ENCODE results near the gene UBE2J2. TPM values are rescaled to one million over a fixed set of nuclear protein-coding genes. Genes with fewer than 3 reads are reported as not detected.

UBE2J2 gene
- total and polyA plus RNA-seq, 9 donors, result 29.6 to 48.3 (median 41.3) TPM

- DNase-seq, result no peak
- peaks cover 34% of the 10 kb centered on the region for H3K4me1 ChIP-seq (ENCODE audit: control insufficient read depth, insufficient read depth, low read length)
- WGBS (ENCODE audit: insufficient coverage), result 55% methylated on average over 6 of the region's 7 CpGs
- H3K36me3 ChIP-seq (ENCODE audit: control insufficient read depth, insufficient read depth, low read length), result peaks cover 35% of the 10 kb centered on the region
- no peak overlapping the region for H3K4me3 ChIP-seq (ENCODE audit: low read length)
- H3K9me3 ChIP-seq (replicated peaks; ENCODE audit: control insufficient read depth, low read depth, low read length), result no peaks in the 10 kb centered on the region
- no peaks in the 10 kb centered on the region for H3K27me3 ChIP-seq (ENCODE audit: control insufficient read depth, insufficient read depth, low read length)
- H3K27ac ChIP-seq (ENCODE audit: low read length), result no peak overlapping the region
Measured at GRCh38 chr1:1270813-1271212, 2.8 kb downstream of the UBE2J2 start.

- Histone ChIP-seq H3K4me1 (ENCODE audit: control insufficient read depth, insufficient read depth, low read length) (peaks cover 24% of the 10 kb centered on the region), H3K4me3 (ENCODE audit: low read length) (no peak overlapping the region), H3K36me3 (ENCODE audit: control insufficient read depth, insufficient read depth, low read length) (peaks cover 56% of the 10 kb centered on the region), H3K9me3 (replicated peaks; ENCODE audit: control insufficient read depth, low read depth, low read length) (no peaks in the 10 kb centered on the region), H3K27ac (ENCODE audit: low read length) (no peak overlapping the region), H3K27me3 (ENCODE audit: control insufficient read depth, insufficient read depth, low read length) (no peaks in the 10 kb centered on the region)
- no peak for DNase-seq
- WGBS (ENCODE audit: insufficient coverage), result 94% methylated on average over 8 of the region's 13 CpGs
Measured at GRCh38 chr1:1268284-1268682, 5.4 kb downstream of the UBE2J2 start.

- WGBS (ENCODE audit: insufficient coverage), result 92% methylated on average over 39 of the region's 39 CpGs
- Histone ChIP-seq H3K4me3 (ENCODE audit: low read length) (no peak overlapping the region), H3K4me1 (ENCODE audit: control insufficient read depth, insufficient read depth, low read length) (peaks cover 20% of the 10 kb centered on the region), H3K9me3 (replicated peaks; ENCODE audit: control insufficient read depth, low read depth, low read length) (no peaks in the 10 kb centered on the region), H3K27ac (ENCODE audit: low read length) (no peak overlapping the region), H3K36me3 (ENCODE audit: control insufficient read depth, insufficient read depth, low read length) (peaks cover 62% of the 10 kb centered on the region), H3K27me3 (ENCODE audit: control insufficient read depth, insufficient read depth, low read length) (no peaks in the 10 kb centered on the region)
- DNase-seq, result no peak
Measured at GRCh38 chr1:1267488-1268283, 6.0 kb downstream of the UBE2J2 start.

DNA sequence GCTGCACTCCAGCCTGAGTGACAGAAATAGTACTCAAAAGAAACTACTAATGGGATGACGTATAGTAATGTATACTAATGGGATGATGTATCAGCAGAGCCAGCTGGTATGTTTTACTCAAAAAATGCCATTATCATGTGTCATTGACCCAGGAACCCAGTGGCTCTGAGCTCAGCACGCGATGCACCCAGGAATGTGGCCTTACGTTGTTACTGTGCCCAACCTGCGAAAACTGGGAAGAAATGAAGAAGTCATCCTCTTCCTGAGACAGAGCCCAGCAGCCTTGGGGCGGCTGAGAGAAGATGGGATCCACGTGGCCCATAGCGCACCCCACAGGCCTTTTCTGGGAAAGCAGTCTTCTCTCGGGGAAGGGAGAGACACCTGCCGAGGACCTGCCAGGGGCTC, 8.8 kb downstream of the UBE2J2 start:
- no peaks in the 10 kb centered on the region for H3K27me3 ChIP-seq (ENCODE audit: control insufficient read depth, insufficient read depth, low read length)
- no peak for DNase-seq
- H3K4me3 ChIP-seq (ENCODE audit: low read length), result no peak overlapping the region
- no peaks in the 10 kb centered on the region for H3K9me3 ChIP-seq (replicated peaks; ENCODE audit: control insufficient read depth, low read depth, low read length)
- 69% methylated on average over 4 of the region's 10 CpGs for WGBS (ENCODE audit: insufficient coverage)
- no peak overlapping the region for H3K27ac ChIP-seq (ENCODE audit: low read length)
- peaks cover 69% of the 10 kb centered on the region for H3K36me3 ChIP-seq (ENCODE audit: control insufficient read depth, insufficient read depth, low read length)
- no peaks in the 10 kb centered on the region for H3K4me1 ChIP-seq (ENCODE audit: control insufficient read depth, insufficient read depth, low read length)

DNA sequence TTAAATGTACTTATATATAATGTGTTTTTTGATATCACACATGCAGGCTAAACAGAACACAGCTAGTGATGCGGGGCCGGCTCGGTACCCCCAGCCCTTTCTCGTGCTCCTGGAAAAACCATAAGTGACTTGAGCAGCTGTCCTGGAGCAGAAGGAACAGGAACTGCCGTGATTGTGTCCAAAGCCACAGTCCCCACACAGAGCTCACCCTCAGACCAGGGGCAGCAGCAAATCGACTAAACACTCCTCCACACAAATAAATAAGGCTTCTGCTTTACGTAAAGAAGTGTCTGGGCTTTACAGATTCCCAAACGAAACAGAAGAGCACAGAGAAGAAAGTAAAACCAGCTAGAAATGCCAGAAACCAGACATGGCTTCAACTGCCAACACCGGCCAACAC, 9.6 kb downstream of the UBE2J2 start:
- H3K4me3 ChIP-seq (ENCODE audit: low read length), result no peak overlapping the region
- H3K27ac ChIP-seq (ENCODE audit: low read length), result no peak overlapping the region
- H3K4me1 ChIP-seq (ENCODE audit: control insufficient read depth, insufficient read depth, low read length), result no peaks in the 10 kb centered on the region
- no peaks in the 10 kb centered on the region for H3K9me3 ChIP-seq (replicated peaks; ENCODE audit: control insufficient read depth, low read depth, low read length)
- no peak for DNase-seq
- peaks cover 76% of the 10 kb centered on the region for H3K36me3 ChIP-seq (ENCODE audit: control insufficient read depth, insufficient read depth, low read length)
- H3K27me3 ChIP-seq (ENCODE audit: control insufficient read depth, insufficient read depth, low read length), result no peaks in the 10 kb centered on the region
- WGBS (ENCODE audit: insufficient coverage), result 77% methylated on average over 5 of the region's 9 CpGs

DNA sequence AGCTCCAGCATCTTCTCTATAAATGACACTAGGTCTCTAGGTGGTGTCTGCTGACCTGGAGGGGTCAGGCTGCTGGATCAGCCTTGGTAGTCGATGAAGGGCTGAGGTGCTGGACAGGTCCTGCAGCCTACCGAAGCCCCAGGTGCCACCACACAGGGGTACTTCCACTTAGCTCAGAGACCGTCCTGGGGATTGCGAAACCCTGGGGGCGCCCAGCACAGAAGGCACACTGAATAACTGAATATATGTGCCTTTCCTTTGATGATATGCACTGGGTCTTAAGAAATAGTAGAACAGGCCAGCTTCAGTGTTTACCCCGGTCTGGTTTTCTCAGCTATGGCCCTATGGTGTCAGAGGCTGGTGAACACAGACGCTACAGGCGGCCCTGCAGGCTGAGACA, 10.9 kb downstream of the UBE2J2 start:
- WGBS (ENCODE audit: insufficient coverage), result 90% methylated on average over 5 of the region's 8 CpGs
- H3K4me3 ChIP-seq (ENCODE audit: low read length), result no peak overlapping the region
- H3K27me3 ChIP-seq (ENCODE audit: control insufficient read depth, insufficient read depth, low read length), result no peaks in the 10 kb centered on the region
- no peaks in the 10 kb centered on the region for H3K4me1 ChIP-seq (ENCODE audit: control insufficient read depth, insufficient read depth, low read length)
- H3K9me3 ChIP-seq (replicated peaks; ENCODE audit: control insufficient read depth, low read depth, low read length), result no peaks in the 10 kb centered on the region
- no peak for DNase-seq
- H3K36me3 ChIP-seq (ENCODE audit: control insufficient read depth, insufficient read depth, low read length), result peaks cover 72% of the 10 kb centered on the region
- no peak overlapping the region for H3K27ac ChIP-seq (ENCODE audit: low read length)

- Histone ChIP-seq H3K9me3 (replicated peaks; ENCODE audit: control insufficient read depth, low read depth, low read length) (no peaks in the 10 kb centered on the region), H3K27ac (ENCODE audit: low read length) (no peak overlapping the region), H3K36me3 (ENCODE audit: control insufficient read depth, insufficient read depth, low read length) (peaks cover 70% of the 10 kb centered on the region), H3K4me1 (ENCODE audit: control insufficient read depth, insufficient read depth, low read length) (no peaks in the 10 kb centered on the region), H3K27me3 (ENCODE audit: control insufficient read depth, insufficient read depth, low read length) (no peaks in the 10 kb centered on the region), H3K4me3 (ENCODE audit: low read length) (no peak overlapping the region)
- no peak for DNase-seq
- WGBS (ENCODE audit: insufficient coverage), result 99% methylated on average over 17 of the region's 17 CpGs
Measured at GRCh38 chr1:1262071-1262470, 11.6 kb downstream of the UBE2J2 start.

DNA sequence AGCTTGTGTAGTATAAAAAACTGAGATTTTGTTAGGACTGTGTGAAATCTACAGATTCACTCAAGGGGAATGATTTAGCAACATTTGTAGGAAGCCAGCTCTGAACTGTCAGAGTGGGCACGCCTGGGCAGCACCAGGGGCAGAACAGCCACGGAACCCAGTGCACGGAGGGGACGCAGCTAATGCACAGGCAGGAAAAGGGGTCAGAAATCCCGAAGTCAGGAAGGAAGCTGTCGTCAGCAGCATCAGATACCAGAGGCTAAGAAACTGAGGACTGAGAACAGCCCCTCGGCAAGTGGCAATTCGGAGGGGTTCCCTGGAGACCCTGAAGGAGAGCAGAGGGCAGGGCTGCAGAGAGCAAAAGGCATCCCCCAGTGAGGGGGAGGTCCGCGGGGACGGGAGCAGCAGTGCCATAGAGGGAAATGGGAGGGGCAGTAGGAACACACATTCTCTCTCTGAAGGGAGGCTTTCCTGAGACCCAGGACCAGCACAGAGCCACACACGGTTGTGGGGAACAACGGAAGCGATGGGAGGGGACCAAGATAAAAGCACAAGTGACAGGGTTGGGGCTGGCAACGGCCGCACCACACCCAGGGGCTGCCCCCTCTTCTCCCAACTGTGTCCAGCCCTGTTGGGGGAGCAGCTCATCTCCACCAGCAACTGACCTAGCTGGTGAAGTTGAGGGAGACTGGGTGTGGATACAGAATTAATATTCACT, 12.7 kb downstream of the UBE2J2 start:
- no peaks in the 10 kb centered on the region for H3K27me3 ChIP-seq (ENCODE audit: control insufficient read depth, insufficient read depth, low read length)
- no peaks in the 10 kb centered on the region for H3K9me3 ChIP-seq (replicated peaks; ENCODE audit: control insufficient read depth, low read depth, low read length)
- no peak for DNase-seq
- peaks cover 76% of the 10 kb centered on the region for H3K36me3 ChIP-seq (ENCODE audit: control insufficient read depth, insufficient read depth, low read length)
- H3K27ac ChIP-seq (ENCODE audit: low read length), result no peak overlapping the region
- H3K4me3 ChIP-seq (ENCODE audit: low read length), result no peak overlapping the region
- WGBS (ENCODE audit: insufficient coverage), result 68% methylated on average over 11 of the region's 16 CpGs
- no peaks in the 10 kb centered on the region for H3K4me1 ChIP-seq (ENCODE audit: control insufficient read depth, insufficient read depth, low read length)

DNA sequence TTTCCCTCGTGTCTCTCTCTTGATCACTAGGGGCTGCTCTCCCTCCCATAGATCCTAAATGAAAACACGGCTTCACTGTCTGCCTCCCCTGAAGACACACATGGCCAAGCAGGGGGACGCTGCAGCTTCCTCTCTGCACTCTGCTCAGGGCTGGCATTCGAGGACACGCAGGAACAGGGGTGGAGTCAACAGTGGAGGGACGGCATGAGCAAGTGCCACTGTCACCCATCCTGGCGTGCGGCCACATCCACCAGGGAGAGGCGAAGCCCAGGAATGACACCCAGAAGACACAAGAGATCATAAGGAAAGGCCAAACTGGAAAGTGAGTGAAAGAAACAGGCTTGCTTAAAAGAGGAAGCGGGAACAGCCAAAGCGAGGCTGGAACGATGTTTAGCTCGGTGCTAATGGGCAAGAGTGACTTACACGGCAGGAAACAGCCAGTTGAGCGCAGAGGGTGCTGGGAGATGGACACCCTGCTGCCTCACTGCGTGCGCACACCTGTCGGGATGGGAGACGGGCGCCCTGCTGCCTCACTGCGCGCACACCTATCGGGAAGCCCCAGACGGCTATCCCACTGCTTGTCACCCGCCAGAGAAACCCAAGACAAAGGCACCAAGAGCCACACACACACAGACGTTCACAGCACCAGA, 13.6 kb downstream of the UBE2J2 start:
- Histone ChIP-seq H3K36me3 (ENCODE audit: control insufficient read depth, insufficient read depth, low read length) (peaks cover 77% of the 10 kb centered on the region), H3K4me1 (ENCODE audit: control insufficient read depth, insufficient read depth, low read length) (no peaks in the 10 kb centered on the region), H3K27ac (ENCODE audit: low read length) (no peak overlapping the region), H3K27me3 (ENCODE audit: control insufficient read depth, insufficient read depth, low read length) (no peaks in the 10 kb centered on the region), H3K9me3 (replicated peaks; ENCODE audit: control insufficient read depth, low read depth, low read length) (no peaks in the 10 kb centered on the region), H3K4me3 (ENCODE audit: low read length) (no peak overlapping the region)
- no peak for DNase-seq
- WGBS (ENCODE audit: insufficient coverage), result 81% methylated on average over 26 of the region's 26 CpGs

GRCh38 chr1:1259540-1259939, 14.1 kb downstream of the UBE2J2 start:
- 90% methylated on average over 16 of the region's 18 CpGs for WGBS (ENCODE audit: insufficient coverage)
- Histone ChIP-seq H3K36me3 (ENCODE audit: control insufficient read depth, insufficient read depth, low read length) (peaks cover 78% of the 10 kb centered on the region), H3K4me3 (ENCODE audit: low read length) (no peak overlapping the region), H3K27ac (ENCODE audit: low read length) (no peak overlapping the region), H3K9me3 (replicated peaks; ENCODE audit: control insufficient read depth, low read depth, low read length) (no peaks in the 10 kb centered on the region), H3K4me1 (ENCODE audit: control insufficient read depth, insufficient read depth, low read length) (no peaks in the 10 kb centered on the region), H3K27me3 (ENCODE audit: control insufficient read depth, insufficient read depth, low read length) (no peaks in the 10 kb centered on the region)
- DNase-seq, result no peak

Measured in muscle of leg (tissue), 11 donors.